ENCODE results near the gene ZBTB7C.

DNA sequence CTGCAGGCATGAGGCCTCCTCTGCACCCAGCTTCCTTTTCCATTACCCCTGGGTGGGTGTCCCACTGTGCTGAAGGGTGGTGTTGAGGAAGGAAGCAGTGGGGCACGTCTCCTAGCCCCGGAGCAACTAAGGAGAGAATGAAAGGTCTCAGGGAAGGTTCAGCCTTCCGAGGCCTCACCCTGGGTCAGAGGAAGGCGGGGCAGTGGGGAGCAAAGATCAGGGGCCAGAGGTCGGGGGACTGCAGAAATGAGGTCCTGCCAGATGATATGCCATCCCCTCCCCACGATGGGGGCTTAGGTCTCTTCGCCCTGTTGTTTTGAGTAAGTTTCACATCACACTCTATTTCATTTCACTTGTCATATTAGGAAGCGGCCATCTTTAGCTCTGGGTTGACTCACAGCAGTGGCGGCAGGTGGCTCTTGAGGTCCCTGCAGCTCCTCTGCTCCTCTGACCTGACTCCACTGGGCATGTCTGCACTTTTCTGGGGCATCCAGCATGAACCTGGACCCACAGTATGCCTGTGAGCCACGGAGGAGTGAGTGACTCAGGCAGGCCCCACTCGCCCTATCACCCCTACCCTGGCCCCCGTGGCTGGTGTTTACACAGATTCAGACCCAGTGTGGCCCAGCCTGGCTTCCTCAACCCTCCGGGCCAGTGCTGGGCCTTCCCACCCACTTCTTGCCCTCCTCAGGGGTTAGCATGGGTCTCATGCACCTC, 325.0 kb downstream of the ZBTB7C start:
- TF ChIP-seq YY1 (IDR thresholded peaks at IDR 0.05; ENCODE audit: low read depth, low read length) = no peak
- TF ChIP-seq, protein P1, sequence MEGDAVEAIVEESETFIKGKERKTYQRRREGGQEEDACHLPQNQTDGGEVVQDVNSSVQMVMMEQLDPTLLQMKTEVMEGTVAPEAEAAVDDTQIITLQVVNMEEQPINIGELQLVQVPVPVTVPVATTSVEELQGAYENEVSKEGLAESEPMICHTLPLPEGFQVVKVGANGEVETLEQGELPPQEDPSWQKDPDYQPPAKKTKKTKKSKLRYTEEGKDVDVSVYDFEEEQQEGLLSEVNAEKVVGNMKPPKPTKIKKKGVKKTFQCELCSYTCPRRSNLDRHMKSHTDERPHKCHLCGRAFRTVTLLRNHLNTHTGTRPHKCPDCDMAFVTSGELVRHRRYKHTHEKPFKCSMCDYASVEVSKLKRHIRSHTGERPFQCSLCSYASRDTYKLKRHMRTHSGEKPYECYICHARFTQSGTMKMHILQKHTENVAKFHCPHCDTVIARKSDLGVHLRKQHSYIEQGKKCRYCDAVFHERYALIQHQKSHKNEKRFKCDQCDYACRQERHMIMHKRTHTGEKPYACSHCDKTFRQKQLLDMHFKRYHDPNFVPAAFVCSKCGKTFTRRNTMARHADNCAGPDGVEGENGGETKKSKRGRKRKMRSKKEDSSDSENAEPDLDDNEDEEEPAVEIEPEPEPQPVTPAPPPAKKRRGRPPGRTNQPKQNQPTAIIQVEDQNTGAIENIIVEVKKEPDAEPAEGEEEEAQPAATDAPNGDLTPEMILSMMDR (IDR thresholded peaks at IDR 0.05; ENCODE audit: control extremely low read depth in 1 of 3, insufficient read depth in 1 of 3, low read depth in 1 of 3, low read length in 3 of 3) = no peak
